IPS-NIHi11 (cell line): ENCODE data around the gene SYPL1.
A peak's percentile ranks its signal among the peaks of the same experiment; 100 is the strongest.
"Not testable (repeated sequence)": the region's sequence is repeated elsewhere in the genome, so short reads cannot be mapped to it uniquely, and the experiment has no call there.

Experiments used
- DNase-seq: peaks from one replicate; pipeline ENCODE4 v3.0.0; 2012; ENCODE audit warnings: mixed read lengths, low spot score

Gene SYPL1

GRCh38 chr7:106112118-106112971 lies at the start of gene SYPL1:
Gene SYPL1, minus strand, starts transcription at chr7:106112312. Its CDS starts 104 bp downstream, at chr7:106112208.
- peak; percentile 93 for DNase-seq

GRCh38 chr7:106155027-106155426 lies 42.9 kb upstream of the SYPL1 start:
- DNase-seq, result no peak

- DNase-seq, result peak; percentile 87
These were observed 41.9 kb upstream of the SYPL1 start for GRCh38 chr7:106153891-106154449.

GRCh38 chr7:106152313-106152665 lies 40.2 kb upstream of the SYPL1 start:
- DNase-seq, result no peak

GRCh38 chr7:106151459-106152312 lies 39.6 kb upstream of the SYPL1 start:
- DNase-seq, result no peak

GRCh38 chr7:106143711-106144337 lies 31.7 kb upstream of the SYPL1 start:
- no peak for DNase-seq

- DNase-seq, result no peak
These were observed 30.0 kb upstream of the SYPL1 start for GRCh38 chr7:106142136-106142535.

GRCh38 chr7:106140406-106141173 lies 28.5 kb upstream of the SYPL1 start:
- DNase-seq, result no peak

GRCh38 chr7:106139265-106140251 lies 27.4 kb upstream of the SYPL1 start:
- DNase-seq, result no peak

GRCh38 chr7:106138776-106139175 lies 26.7 kb upstream of the SYPL1 start:
- DNase-seq, result no peak

GRCh38 chr7:106138181-106138580 lies 26.1 kb upstream of the SYPL1 start:
- not testable (repeated sequence) for DNase-seq

GRCh38 chr7:106134241-106134640 lies 22.1 kb upstream of the SYPL1 start:
- DNase-seq, result no peak

GRCh38 chr7:106129291-106129690 lies 17.2 kb upstream of the SYPL1 start:
- DNase-seq, result no peak

- DNase-seq, result no peak
These were observed 16.7 kb upstream of the SYPL1 start for GRCh38 chr7:106128836-106129235.

- no peak for DNase-seq
These were observed 16.1 kb upstream of the SYPL1 start for GRCh38 chr7:106127984-106128780.

GRCh38 chr7:106126170-106126938 lies 14.2 kb upstream of the SYPL1 start:
- DNase-seq, result no peak

- DNase-seq, result no peak
These were observed 13.3 kb upstream of the SYPL1 start for GRCh38 chr7:106125417-106125816.

GRCh38 chr7:106124186-106124585 lies 12.1 kb upstream of the SYPL1 start:
- no peak for DNase-seq

- DNase-seq, result no peak
These were observed 10.6 kb upstream of the SYPL1 start for GRCh38 chr7:106122713-106123112.
